Uterus (tissue), 4 donors: ENCODE results near the gene EBI3. TPM values are rescaled to one million over a fixed set of nuclear protein-coding genes. Genes with fewer than 3 reads are reported as not detected.
A peak's percentile ranks its signal among the peaks of the same experiment; 100 is the strongest.

ENCODE experiments used
- DNase-seq, 2 donors: peaks; one replicate each; pipeline ENCODE4 v3.0.0-alpha.2; 2019 to 2020
- H3K27ac ChIP-seq, 2 donors: fragments of 200-600 bp; sonication (generic); 1 replicate in 1 of 2; 2 replicates in 1 of 2; pipeline ENCODE4 v1.5.1; 2016 to 2018
- H3K27me3 ChIP-seq, 2 donors: fragments of 200-600 bp; sonication (generic); one replicate each; pipeline ENCODE4 v1.5.1; 2018 to 2019; ENCODE audit warnings: control low read depth in 1 of 2
- H3K36me3 ChIP-seq, 2 donors: fragments of 200-600 bp; sonication (generic); one replicate each; pipeline ENCODE4 v1.5.1; 2019; ENCODE audit warnings: control low read depth in 1 of 2
- H3K4me1 ChIP-seq, 2 donors: fragments of 200-600 bp; sonication (generic); one replicate each; pipeline ENCODE4 v1.5.1; 2018 to 2019; ENCODE audit warnings: control low read depth in 1 of 2
- H3K4me3 ChIP-seq, 2 donors: fragments of 200-600 bp; sonication (generic); 1 replicate in 1 of 2; 2 replicates in 1 of 2; pipeline ENCODE4 v1.5.1; 2018 to 2019; ENCODE audit warnings: mild to moderate bottlenecking in 1 of 2
- H3K9me3 ChIP-seq, 2 donors: fragments of 200-600 bp; sonication (generic); one replicate each; pipeline ENCODE4 v1.5.1; 2019; ENCODE audit warnings: control low read depth in 1 of 2
- CTCF ChIP-seq, 4 experiments: fragments of 200-600 bp in 2 of 4; fragments of 450-650 bp in 2 of 4; sonication (generic) in 2 of 4; IDR thresholded peaks; one replicate each; pipeline ENCODE4 v1.5.1; 2016 to 2019; ENCODE audit warnings: antibody characterized with exemption in 4 of 4, mild to moderate bottlenecking in 2 of 4, moderate library complexity in 1 of 4
- POLR2A ChIP-seq, 2 donors: fragments of 450-650 bp; IDR thresholded peaks; one replicate each; pipeline ENCODE4 v1.6.1; 2016; ENCODE audit warnings: antibody characterized with exemption in 2 of 2, mild to moderate bottlenecking in 1 of 2, moderate library complexity in 1 of 2
- intact Hi-C: fragments of 100-400 bp; cut with DNase I; formaldehyde crosslinking; loops from one replicate; pipeline ENCODE4 v1.15.1; 2023; ENCODE audit warnings: low total_unique reads
- total RNA-seq, 4 donors: library from RNA; depleted of rRNA in 3 of 4; stranded (reverse); fragments of >200 nt in 3 of 4; gene quantifications; one replicate each; pipeline versions ENCODE4 v1.1.0 to v1.2.4, GENCODE V29; 2014 to 2023
- donor health status: DM: yes; HTN: yes; CAD: no.

EBI3 gene
- total RNA-seq, 4 donors from 2014 or later: 1.2 to 1.8 (median 1.5) TPM; not detected in 1

GRCh38 chr19:4277191-4277696, 47.9 kb downstream of the EBI3 start:
- TF ChIP-seq CTCF (IDR thresholded peaks at IDR 0.05): no peak
- no peak for TF ChIP-seq POLR2A (IDR thresholded peaks at IDR 0.05)
- H3K4me3 ChIP-seq: no peak overlapping the region
- H3K27me3 ChIP-seq: peaks cover 14 to 26% of the 10 kb centered on the region in 2 donors

GRCh38 chr19:4278010-4278409, 48.7 kb downstream of the EBI3 start:
- Histone ChIP-seq H3K4me3 (no peak overlapping the region), H3K27me3 (peaks cover 14 to 30% of the 10 kb centered on the region in 2 donors), H3K9me3 (no peaks in the 10 kb centered on the region), H3K36me3 (no peaks in the 10 kb centered on the region), H3K4me1 (peaks cover 0 to 12% of the 10 kb centered on the region in 2 donors), H3K27ac (no peak overlapping the region)
- intact Hi-C loops: no loop called here
- no peak for TF ChIP-seq POLR2A (IDR thresholded peaks at IDR 0.05)
- DNase-seq: no peak

More at GRCh38 chr19:4277191-4277696, 47.9 kb downstream of the EBI3 start:
- Histone ChIP-seq H3K36me3 (no peaks in the 10 kb centered on the region), H3K9me3 (no peaks in the 10 kb centered on the region), H3K4me1 (peaks cover 0 to 12% of the 10 kb centered on the region in 2 donors), H3K27ac (no peak overlapping the region)
- DNase-seq: no peak
- intact Hi-C loops: no loop called here

GRCh38 chr19:4278419-4279266, 49.3 kb downstream of the EBI3 start, which contains the start of gene SHD:
SHD (plus strand) TSS chr19:4279266; CDS start chr19:4280064, 798 bp downstream.
- DNase-seq: no peak
- H3K27ac ChIP-seq: no peak within 1 kb of the TSS
- intact Hi-C loops: no loop called here
- H3K4me1 ChIP-seq: peaks cover 0 to 12% of the 10 kb centered on the region in 2 donors
- H3K4me3 ChIP-seq: peak within 1 kb of the TSS in 1 of 2 donors; percentile 16
- H3K9me3 ChIP-seq: no peaks in the 10 kb centered on the region
- no peaks in the 10 kb centered on the region for H3K36me3 ChIP-seq
- TF ChIP-seq POLR2A (IDR thresholded peaks at IDR 0.05): no peak
- TF ChIP-seq CTCF (IDR thresholded peaks at IDR 0.05): no peak
- H3K27me3 ChIP-seq: peaks cover 14 to 32% of the 10 kb centered on the region in 2 donors

GRCh38 chr19:4279267-4279529, 49.9 kb downstream of the EBI3 start:
- peak overlapping the region in 1 of 2 donors; percentile 16 for H3K4me3 ChIP-seq
- peaks cover 14 to 32% of the 10 kb centered on the region in 2 donors for H3K27me3 ChIP-seq
- no peak for DNase-seq
- no peaks in the 10 kb centered on the region for H3K36me3 ChIP-seq
- H3K4me1 ChIP-seq: peaks cover 0 to 12% of the 10 kb centered on the region in 2 donors
- no peak for TF ChIP-seq CTCF (IDR thresholded peaks at IDR 0.05)
- intact Hi-C loops: no loop called here
- no peaks in the 10 kb centered on the region for H3K9me3 ChIP-seq
- no peak overlapping the region for H3K27ac ChIP-seq

- no peak for DNase-seq
- Histone ChIP-seq H3K27me3 (peaks cover 14 to 33% of the 10 kb centered on the region in 2 donors), H3K36me3 (no peaks in the 10 kb centered on the region), H3K4me3 (peak overlapping the region in 1 of 2 donors; percentile 16), H3K4me1 (peaks cover 0 to 12% of the 10 kb centered on the region in 2 donors), H3K27ac (no peak overlapping the region), H3K9me3 (no peaks in the 10 kb centered on the region)
- intact Hi-C loops: no loop called here
- TF ChIP-seq CTCF (IDR thresholded peaks at IDR 0.05) (no peak), POLR2A (IDR thresholded peaks at IDR 0.05) (no peak)
These were observed 50.5 kb downstream of the EBI3 start for GRCh38 chr19:4279530-4280422.
